HT-29 (cell line): ENCODE data around the gene BNC2. TPM values are rescaled to one million over a fixed set of nuclear protein-coding genes. Genes with fewer than 3 reads are reported as not detected.

ENCODE experiments used
- DNase-seq: peaks from one replicate; pipeline ENCODE4 v3.0.0-alpha.2; 2015; ENCODE audit warnings: low spot score
- total RNA-seq: library from RNA; depleted of rRNA; stranded (reverse); fragments of >200 nt; shearing (Covaris generic); gene quantifications from 2 replicates; pipeline ENCODE4 v1.2.3, GENCODE V29; 2014

The BNC2 gene
- total RNA-seq, 1 experiment from 2014 or later = not detected

DNA sequence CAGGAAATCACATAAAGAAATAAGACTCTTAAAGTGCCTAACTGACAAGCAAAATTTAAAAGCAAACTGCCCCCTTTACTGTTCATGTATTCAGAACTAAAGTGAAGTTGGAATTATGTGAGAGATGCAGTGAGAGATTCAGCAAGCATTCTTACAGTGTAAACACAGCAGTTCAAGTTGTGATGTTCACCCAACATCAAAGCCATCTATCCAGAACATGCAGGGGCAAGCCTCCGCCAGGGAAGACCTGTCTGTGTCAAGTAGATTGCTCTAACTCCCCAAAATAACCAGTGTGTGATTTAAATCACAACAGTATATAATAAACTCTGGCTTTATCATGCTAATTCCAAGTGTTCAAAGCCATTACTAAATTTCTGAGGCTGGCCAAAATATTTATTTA, 233.3 kb downstream of the BNC2 start:
- DNase-seq = no peak

DNA sequence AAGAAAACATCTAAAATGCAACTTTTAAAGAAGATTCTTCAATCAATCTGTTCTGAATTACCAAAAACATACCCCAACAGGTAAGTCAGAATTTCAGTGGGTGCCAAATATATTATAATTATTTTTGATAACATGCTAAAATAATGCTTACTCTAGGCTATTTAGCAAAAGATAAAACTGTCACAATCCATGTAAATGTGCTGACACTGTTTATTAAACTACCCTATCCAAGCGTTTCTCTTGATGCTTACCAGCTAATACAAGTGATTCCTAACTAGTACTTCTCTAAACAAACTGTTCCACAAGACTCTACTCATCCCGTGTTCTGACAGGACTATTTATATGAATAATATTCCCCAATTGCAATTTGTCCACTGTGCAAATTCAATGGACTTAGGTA, 236.7 kb downstream of the BNC2 start:
- DNase-seq = no peak

DNA sequence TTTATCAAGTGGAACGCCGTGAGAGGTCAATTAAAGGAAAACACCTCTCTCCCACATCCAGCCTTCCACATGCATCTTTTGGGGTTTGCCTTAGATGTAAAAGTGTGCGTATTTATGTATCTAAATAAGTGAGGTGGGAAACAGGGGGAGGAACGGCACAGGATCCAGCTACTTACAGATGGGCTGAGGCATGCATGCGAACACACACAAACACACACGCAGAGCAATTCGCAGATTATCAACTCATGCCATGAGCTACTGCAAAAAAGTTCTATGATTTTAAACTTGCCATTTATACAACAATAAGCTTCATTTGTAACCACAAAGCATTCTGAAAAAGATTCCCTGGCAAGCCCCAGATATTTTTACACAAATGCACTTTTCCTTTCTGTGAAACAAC, 242.1 kb downstream of the BNC2 start:
- DNase-seq = no peak

- no peak for DNase-seq
Observed at GRCh38 chr9:16627967-16628366, 242.5 kb downstream of the BNC2 start.

GRCh38 chr9:16627521-16627920, 242.9 kb downstream of the BNC2 start:
- no peak for DNase-seq

DNA sequence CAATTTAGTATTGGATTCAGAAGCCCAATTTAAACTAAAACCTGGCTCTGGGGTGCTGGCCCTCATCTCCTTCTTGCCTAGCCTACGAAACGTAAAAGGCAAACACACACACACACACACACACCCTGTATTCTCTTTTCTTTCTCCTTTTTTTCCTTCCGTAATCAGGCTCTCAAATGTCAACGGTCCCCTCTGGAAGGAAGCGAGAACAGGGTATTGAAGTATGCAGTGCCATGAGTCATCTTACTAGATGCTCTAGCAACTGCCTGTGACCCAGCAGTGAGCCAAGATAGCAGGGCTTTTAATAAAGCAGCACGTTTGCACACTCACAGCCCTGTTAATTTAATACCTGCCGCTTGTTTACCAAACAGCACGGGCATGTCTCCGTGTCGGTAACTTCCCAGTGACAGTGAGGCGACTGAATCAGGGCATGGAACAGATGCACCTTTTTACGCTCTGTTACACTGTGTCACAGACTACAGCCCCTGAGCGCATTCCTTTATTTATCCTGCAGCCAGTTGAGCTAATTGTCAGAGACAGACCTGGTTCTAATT, 243.8 kb downstream of the BNC2 start:
- no peak for DNase-seq

- no peak for DNase-seq
Observed at GRCh38 chr9:16625811-16626210, 244.7 kb downstream of the BNC2 start.

DNA sequence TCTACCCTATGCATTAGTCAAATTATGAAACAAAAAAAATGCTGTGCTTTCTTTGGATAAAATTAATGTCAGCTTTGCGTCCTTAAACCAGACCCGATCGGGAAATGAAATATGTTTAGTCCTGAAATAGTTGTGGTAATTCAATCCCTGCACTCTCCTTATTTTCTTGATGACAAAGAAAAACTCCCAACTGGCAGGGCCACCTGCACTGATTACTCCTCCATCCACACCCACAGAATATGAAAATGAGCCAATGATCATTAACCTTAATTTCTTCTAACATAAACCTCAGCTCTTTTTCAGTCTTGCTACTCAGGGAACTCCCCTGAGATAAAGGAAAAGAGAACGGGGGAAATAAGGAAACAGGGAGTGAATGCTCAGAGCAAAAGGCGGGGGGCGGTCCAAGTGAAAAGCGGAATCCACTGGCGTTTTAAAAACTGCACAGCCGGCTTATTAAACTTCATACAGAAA, 245.3 kb downstream of the BNC2 start:
- DNase-seq = no peak

DNA sequence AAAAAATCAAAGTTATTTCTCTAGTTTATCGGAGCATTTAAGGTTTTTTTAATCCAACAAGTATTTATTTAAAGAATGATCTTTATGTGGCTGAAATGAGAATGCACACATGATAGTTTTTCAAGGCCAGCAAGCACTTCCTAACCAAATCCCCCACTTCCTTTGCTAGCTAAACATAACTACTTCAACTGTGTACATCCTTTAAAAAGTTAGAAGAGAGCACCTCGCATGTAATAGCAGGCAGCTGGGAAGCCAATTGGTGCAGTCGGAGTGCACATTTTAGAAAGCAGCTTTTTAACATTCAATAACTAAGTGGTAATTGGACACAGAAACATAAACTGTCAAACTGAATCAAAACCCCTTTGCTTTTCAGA, 245.7 kb downstream of the BNC2 start:
- DNase-seq = no peak

GRCh38 chr9:16623989-16624743, 246.3 kb downstream of the BNC2 start:
- no peak for DNase-seq

GRCh38 chr9:16622541-16622940, 247.9 kb downstream of the BNC2 start:
- DNase-seq = no peak

DNA sequence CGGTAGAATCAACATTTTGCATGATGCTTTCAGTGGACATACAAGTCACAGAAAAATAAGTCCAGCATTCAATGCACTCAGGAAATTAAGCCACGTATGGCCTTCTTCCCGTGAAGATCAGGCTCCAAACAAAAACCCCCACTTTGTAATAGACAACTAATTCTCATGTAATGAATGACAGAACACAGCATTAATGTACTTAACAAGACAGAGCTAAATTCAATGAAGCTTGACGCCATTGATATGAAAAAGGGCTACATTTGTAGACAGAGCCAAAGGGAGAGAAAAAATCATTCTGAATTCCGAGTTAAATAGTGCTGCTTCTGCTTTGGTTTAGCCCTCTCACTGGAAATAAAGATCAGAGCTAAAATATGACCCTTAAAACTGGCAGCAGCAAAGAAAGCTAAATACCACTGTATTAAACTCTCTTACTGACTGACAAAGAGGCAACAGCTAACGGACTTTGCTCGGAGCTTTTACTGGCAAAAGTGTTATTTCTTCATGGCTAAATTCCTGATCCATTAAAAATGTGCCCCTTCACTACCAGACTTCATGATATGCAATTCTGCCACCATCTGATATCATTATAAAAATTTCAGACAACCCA, 250.5 kb downstream of the BNC2 start:
- no peak for DNase-seq

GRCh38 chr9:16619402-16619801, 251.1 kb downstream of the BNC2 start:
- no peak for DNase-seq

GRCh38 chr9:16618524-16618923, 251.9 kb downstream of the BNC2 start:
- no peak for DNase-seq

GRCh38 chr9:16616686-16617085, 253.8 kb downstream of the BNC2 start:
- DNase-seq = no peak

DNA sequence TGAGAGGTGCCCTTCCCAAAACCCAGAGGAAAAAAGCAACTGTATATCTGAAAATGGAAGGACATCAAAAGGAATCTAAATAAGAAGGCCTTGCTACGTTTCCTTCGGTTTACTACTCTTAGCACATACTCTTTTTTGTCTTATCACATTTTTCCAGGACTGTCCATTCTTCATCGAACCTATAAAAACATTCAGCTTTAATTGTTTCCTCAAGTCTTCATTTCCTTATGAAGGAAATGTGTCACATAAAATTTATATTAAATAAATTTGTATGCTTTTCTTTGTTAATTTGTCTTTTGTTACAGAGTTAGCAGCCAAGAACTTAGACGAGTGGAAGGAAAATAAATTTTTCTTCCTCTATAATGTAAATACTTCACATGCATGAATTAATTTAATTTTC, 255.0 kb downstream of the BNC2 start:
- no peak for DNase-seq

DNA sequence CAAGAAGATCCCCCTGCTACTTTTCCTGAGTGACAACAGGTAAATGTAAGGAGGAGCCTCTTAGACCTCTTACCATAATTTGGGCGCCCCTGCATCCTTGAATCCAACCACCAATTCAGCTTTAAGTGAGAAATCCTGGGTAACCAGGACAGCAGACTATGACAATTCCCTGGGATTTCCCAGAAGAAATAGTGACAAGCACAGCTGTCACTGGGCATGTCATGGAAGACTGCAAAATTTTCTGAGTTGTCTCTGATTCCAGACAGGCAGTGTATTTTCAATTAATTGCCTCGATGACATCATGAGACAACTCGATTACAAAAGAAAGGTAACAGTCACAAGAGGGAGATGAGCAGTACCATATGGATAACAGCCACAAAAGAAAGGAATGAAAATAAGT, 256.9 kb downstream of the BNC2 start:
- no peak for DNase-seq

DNA sequence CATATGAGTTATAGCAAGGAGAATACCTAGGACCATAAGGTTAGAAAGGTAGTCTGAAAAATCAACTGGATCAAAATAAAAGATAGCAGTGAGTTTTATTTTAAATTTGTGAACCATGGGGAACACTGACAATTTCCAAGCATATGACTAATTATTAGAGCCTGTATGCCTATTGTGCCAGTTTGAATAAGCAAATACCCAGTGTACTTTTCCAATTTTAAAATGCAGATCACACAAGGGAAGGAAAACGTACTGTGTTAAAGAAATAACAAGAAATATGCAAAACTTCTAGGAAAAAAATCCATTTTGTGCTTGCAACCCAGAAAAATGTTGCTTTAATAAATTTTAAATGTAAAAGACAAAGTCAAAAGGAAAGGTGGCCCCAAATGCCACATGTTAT, 257.4 kb downstream of the BNC2 start:
- DNase-seq = no peak

DNA sequence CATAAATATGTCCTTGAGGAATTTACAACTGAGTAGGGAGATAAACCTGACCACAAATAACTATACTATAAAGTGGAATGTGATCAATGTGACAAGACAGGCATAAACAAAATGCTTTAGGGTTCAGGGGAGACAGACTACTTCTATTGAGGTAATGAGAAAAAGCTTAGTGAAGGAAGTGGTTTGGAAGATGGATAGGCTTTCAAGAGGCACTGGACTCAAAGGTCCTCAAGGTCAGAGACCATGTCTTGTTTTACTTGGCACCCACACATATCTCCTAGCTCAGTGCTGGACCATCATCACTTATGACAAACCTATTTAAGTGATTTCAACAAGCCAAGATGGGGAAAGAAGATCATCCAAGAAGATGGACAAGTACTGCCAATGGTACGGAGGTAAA, 257.8 kb downstream of the BNC2 start:
- DNase-seq = no peak

GRCh38 chr9:16611983-16612382, 258.5 kb downstream of the BNC2 start:
- no peak for DNase-seq

- DNase-seq = no peak
Observed at GRCh38 chr9:16611001-16611400, 259.5 kb downstream of the BNC2 start.

GRCh38 chr9:16610538-16610937, 259.9 kb downstream of the BNC2 start:
- no peak for DNase-seq

- no peak for DNase-seq
Observed at GRCh38 chr9:16608906-16609305, 261.6 kb downstream of the BNC2 start.
